Measurements from ENCODE around the gene PROSER1.

DNA sequence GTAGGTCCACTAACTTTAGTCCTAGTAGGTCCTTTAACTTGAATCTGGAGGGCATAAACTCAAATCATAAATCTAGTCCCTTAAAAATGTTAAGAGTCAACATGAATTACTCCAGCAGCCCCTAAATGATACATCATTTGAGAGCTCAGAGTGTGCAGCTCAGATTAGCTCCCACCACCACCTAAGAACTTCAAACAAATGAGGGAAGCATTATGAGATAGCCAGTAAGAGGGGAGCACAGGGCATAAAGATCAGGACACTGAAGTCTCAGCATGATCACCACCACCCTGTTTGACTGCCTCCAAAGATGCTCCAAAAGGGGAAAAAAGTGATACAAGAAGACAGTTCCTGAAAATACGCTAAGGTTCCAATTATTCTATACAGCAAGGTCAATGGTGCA lies 5.7 kb downstream of the PROSER1 start:
- TF ChIP-seq CTCF (IDR thresholded peaks at IDR 0.05 in 8 of 11, conservative IDR thresholded peaks at IDR 0.05 in 3 of 11): no peak
- no peak for TF ChIP-seq POLR2A (IDR thresholded peaks at IDR 0.05)
- TF ChIP-seq POLR2AphosphoS5 (IDR thresholded peaks at IDR 0.05): no peak

Measured in spleen (tissue), 7 donors.